LNCaP clone FGC (cell line): Measurements from ENCODE around the gene CRADD.

Experiments used
- DNase-seq: peaks from one replicate; pipeline ENCODE4 v3.0.0-alpha.2; 2011; ENCODE audit warnings: low read depth
- H3K4me3 ChIP-seq: 2 replicates; pipeline ENCODE4 v1.5.1; 2011; ENCODE audit warnings: mild to moderate bottlenecking, low read depth, low read length, control low read depth
- CTCF ChIP-seq: IDR thresholded peaks from 2 replicates; pipeline ENCODE4 v1.5.1; 2012; ENCODE audit warnings: mild to moderate bottlenecking; ENCODE audit not compliant: control insufficient read depth, insufficient read depth; ENCODE audit errors: extremely low read depth

CRADD gene

DNA sequence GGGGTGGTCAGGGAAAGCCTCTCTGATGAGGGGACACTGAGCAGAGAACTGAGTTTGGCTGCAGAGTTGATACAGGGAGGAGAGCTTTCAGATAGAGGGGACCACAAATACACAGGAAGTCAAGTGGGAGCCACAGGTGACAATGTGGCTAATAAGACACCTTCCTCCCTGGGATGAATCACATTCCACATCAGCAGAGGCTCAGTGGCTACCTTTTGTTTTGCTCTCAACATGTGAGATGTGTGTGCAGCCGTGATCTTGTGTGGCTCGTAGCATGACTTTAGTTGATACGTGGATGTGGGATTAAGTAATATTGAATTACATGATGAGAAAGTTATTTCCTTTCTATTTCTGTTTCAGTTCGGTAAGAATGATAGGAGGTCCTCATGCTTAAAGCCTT is 7.5 kb downstream of the CRADD start:
- no peak overlapping the region for H3K4me3 ChIP-seq
- no peak for TF ChIP-seq CTCF
- no peak for DNase-seq

DNA sequence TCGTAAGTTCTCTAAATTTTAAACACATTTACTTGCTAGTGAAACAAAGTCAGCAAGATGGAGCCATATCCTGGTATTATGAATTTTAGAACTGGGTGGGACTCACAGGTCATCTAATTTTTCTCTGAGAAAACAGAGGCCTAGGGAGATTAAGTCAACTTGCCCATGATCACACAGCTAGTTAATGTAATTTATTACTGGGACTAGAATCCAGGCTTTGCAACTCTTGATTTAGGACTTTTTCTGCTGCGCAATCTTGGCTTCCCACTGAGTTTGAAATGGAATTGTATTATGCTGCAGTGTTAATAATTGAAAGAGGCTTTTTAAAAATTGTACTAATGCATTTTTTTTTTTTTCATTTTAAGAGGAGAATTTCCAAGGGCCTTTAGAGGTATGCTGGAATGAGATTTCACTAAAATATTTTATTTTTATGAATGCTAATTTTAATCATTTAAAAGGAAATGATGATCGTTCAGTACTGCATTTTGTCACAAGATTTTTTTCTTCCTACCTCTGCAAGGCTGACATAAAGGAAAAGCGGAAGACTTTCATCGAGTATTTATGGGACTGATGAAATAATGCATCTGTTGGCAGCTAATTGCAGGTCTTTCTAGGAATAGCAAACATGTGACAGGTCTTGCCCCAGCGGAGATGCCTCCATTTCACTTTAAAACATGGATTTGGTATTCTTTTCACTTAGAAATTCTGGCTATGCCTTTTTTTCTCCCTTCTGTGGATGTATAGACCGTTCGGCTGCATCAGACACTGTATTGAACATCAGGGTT is 9.6 kb downstream of the CRADD start:
- no peak for TF ChIP-seq CTCF
- DNase-seq, result no peak
- H3K4me3 ChIP-seq, result no peak overlapping the region

DNA sequence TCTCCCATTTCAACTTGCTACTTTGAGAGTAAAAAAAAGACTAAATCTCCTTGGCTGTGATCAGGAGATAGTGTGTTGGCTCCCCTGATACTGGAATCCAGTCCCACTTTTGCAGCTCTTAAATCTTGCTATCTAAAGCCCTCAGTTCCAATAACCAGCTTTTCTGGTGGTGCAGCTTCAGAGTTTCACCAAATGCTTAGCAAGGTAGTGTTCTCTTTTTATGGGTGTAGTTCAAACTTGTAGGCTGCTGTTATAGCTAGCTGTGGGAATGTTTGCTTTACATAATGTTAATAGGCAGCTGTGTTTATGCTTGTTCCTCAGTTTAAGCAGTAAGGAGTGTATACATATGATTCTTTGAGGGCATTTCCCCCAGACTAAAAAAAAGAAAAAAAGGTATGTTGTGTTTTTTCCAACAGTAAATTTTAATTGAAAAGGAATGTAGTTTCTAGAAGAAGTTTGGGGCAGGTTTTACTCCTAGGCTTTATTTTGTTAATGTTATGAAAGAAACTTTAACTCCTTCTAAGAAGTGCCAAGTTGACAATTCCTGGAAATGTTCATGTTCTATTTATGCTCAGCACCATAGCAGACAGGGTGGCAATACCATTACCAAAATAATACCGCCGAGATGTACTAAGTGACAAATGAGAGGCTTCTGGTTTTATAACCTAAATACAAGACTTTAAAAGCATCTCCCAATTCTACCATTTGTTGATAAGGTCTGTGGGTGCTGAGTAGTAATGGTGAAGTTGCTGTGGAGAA is 12.1 kb downstream of the CRADD start:
- no peak for TF ChIP-seq CTCF
- DNase-seq, result peak; percentile 96

GRCh38 chr12:93696462-93696861 is 19.3 kb downstream of the CRADD start:
- H3K4me3 ChIP-seq, result no peak overlapping the region
- DNase-seq, result no peak
- no peak for TF ChIP-seq CTCF

More for the DNA sequence above, 12.1 kb downstream of the CRADD start:
- H3K4me3 ChIP-seq, result no peak overlapping the region

DNA sequence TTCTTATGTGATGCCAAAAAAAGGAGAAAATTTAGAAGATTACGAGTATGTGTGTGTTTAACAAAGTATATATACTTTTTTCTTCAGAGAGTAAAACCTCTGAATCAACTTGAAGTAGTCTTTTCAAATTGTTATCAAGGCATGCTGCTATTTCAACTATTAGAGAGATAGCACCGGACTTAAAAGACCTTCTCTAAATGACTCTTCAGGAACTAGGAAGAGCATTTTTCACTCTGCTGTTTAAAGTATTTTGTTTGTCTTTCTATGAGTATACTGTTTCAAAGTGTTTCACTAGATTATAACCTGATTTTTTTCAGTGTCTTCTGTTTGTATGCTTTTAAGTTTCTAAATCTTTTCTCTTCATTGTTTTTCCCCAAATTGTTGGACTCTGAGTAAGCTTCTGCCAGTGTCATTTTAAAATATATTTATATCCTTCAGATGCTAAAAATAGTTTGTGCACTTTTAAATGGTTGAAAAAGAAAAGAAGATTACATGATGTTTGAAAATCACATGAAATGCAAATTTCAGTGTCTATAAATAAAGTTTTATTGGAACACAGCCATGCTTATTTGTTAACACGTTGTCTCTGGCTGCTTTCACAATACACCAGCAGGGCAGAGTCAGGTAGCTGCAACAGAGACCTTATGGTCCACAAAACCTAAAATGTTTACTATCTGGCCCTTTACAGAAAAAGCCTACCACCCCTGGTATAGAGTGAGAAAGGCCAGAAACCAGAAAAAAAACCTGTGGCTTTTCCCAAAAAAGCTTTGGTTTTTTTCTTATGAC is 21.3 kb downstream of the CRADD start:
- DNase-seq, result no peak
- no peak for TF ChIP-seq CTCF
- H3K4me3 ChIP-seq, result no peak overlapping the region

- no peak for DNase-seq
- no peak overlapping the region for H3K4me3 ChIP-seq
Observed at GRCh38 chr12:93699271-93700145, 22.3 kb downstream of the CRADD start.

More at GRCh38 chr12:93699271-93700145, 22.3 kb downstream of the CRADD start:
- no peak for TF ChIP-seq CTCF
